ENCODE measurements around the gene ADGRF5.

- TF ChIP-seq CTCF (IDR thresholded peaks at IDR 0.05 in 2 of 3, conservative IDR thresholded peaks at IDR 0.05 in 1 of 3; ENCODE audit: control insufficient read depth in 2 of 3, extremely low read depth in 1 of 3, insufficient read depth in 1 of 3, low read depth in 3 of 3, low read length in 3 of 3) = no peak
- no peak for TF ChIP-seq MEF2A (IDR thresholded peaks at IDR 0.05; ENCODE audit: insufficient read depth, low read depth, low read length)
- TF ChIP-seq EP300 (IDR thresholded peaks at IDR 0.05; ENCODE audit: borderline replicate concordance in 1 of 2, control insufficient read depth in 1 of 2, low read depth in 2 of 2, low read length in 2 of 2) = no peak
- TF ChIP-seq POLR2A (IDR thresholded peaks at IDR 0.05; ENCODE audit: low read depth, low read length) = no peak
- no peak for TF ChIP-seq YY1 (IDR thresholded peaks at IDR 0.05; ENCODE audit: low read depth, low read length)
- TF ChIP-seq SP1 (IDR thresholded peaks at IDR 0.05; ENCODE audit: low read depth, low read length) = no peak
- TF ChIP-seq GABPA (IDR thresholded peaks at IDR 0.05; ENCODE audit: low read depth) = no peak
- TF ChIP-seq SMC3 (IDR thresholded peaks at IDR 0.05; ENCODE audit: borderline replicate concordance, low read length) = no peak
- no peak for TF ChIP-seq ATF2 (IDR thresholded peaks at IDR 0.05; ENCODE audit: low read length)
- no peak for TF ChIP-seq PKNOX1 (IDR thresholded peaks at IDR 0.05)
- TF ChIP-seq FOXM1 (IDR thresholded peaks at IDR 0.05; ENCODE audit: low read depth, low read length) = no peak
- TF ChIP-seq POLR2AphosphoS2 (IDR thresholded peaks at IDR 0.05; ENCODE audit: low read depth, low read length) = no peak
- TF ChIP-seq EZH2 (IDR thresholded peaks at IDR 0.05; ENCODE audit: borderline replicate concordance, control insufficient read depth, low read depth, low read length) = no peak
- TF ChIP-seq MAX (IDR thresholded peaks at IDR 0.05; ENCODE audit: low read depth, low read length) = no peak
Measured at GRCh38 chr6:46808806-46809205, 112.9 kb downstream of the ADGRF5 start.

Measured in GM12878 (cell line).